B cell (primary cell): ENCODE results near the gene MUC6.

Experiments used
- EZH2 ChIP-seq: IDR thresholded peaks from 2 replicates; pipeline ENCODE4 v1.6.1; 2012; ENCODE audit warnings: borderline replicate concordance, low read depth, mild to moderate bottlenecking, moderate library complexity, low read length; ENCODE audit not compliant: insufficient read depth, poor library complexity, severe bottlenecking
- TF ChIP-seq, protein P1 (sequence below): fragments of 200-600 bp; IDR thresholded peaks from one replicate; pipeline ENCODE4 v1.8.0; 2022; ENCODE audit warnings: antibody characterized with exemption, mild to moderate bottlenecking

DNA sequence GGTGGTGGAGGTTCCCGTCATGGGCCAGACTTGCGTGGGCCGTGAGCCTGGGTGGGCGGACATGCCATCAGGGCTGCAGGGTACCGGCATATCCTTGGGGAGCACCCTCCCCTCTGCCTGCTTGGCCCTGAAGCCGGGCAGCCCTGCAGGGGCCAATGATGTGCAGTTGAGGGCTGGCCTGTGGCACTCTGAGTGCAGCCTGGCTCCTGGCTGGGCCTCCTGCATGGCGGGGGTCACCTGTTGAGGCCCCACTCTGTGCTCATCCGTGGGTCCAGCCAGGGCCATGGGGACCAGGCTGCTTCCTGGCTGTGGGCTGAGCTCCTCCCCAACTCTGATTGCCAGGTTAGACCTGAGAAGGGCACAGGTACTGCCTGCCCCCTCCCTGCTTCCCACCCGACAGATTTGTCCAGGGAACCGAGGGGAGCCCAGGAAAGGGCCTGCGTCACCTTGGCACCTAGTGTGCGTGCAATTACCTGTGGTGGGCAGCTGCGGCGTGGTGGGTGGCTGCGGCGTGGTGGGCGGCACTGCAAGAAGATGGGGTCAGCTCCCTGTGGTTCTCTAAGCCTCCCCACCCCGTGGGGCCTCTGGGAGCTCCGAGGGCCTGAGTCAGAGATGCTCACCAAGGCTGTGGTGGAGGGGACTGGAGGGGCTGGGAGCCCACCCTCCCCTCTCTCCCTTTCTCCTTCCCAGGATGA is 16.2 kb downstream of the MUC6 start:
- TF ChIP-seq, protein P1, sequence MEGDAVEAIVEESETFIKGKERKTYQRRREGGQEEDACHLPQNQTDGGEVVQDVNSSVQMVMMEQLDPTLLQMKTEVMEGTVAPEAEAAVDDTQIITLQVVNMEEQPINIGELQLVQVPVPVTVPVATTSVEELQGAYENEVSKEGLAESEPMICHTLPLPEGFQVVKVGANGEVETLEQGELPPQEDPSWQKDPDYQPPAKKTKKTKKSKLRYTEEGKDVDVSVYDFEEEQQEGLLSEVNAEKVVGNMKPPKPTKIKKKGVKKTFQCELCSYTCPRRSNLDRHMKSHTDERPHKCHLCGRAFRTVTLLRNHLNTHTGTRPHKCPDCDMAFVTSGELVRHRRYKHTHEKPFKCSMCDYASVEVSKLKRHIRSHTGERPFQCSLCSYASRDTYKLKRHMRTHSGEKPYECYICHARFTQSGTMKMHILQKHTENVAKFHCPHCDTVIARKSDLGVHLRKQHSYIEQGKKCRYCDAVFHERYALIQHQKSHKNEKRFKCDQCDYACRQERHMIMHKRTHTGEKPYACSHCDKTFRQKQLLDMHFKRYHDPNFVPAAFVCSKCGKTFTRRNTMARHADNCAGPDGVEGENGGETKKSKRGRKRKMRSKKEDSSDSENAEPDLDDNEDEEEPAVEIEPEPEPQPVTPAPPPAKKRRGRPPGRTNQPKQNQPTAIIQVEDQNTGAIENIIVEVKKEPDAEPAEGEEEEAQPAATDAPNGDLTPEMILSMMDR, result no peak
- TF ChIP-seq EZH2, result no peak
